Measurements from ENCODE around the gene KCNJ15.

GRCh38 chr21:38247738-38248510 lies 8.9 kb upstream of the KCNJ15 start:
- TF ChIP-seq CTCF (conservative IDR thresholded peaks at IDR 0.05 in 1 of 2, IDR thresholded peaks at IDR 0.05 in 1 of 2; ENCODE audit: low read depth in 1 of 2, low read length in 2 of 2) (no peak), EZH2 (IDR thresholded peaks at IDR 0.05; ENCODE audit: low read length, missing control alignments) (no peak)
